A549 (cell line): ENCODE measurements around the gene CNTNAP5. TPM values are rescaled to one million over a fixed set of nuclear protein-coding genes. Genes with fewer than 3 reads are reported as not detected.

Experiments
- ATAC-seq, 2 experiments: fragments of 200-7000 bp in 1 of 2; fragments of >200 bp in 1 of 2; cut with Nextera tagmentation in 1 of 2; cut with Tn5 transposase in 1 of 2; 3 replicates each; pipeline versions ENCODE4 v1.8.0 to v1.9.1; 2018 to 2020; ENCODE audit warnings: mild to moderate bottlenecking in 1 of 2, moderate library complexity in 1 of 2
- CTCF ChIA-PET: fragments of 300-600 bp; sonication (Branson Sonifier 250); formaldehyde crosslinking; extraction: SDS; loops from one replicate; lab custom pipeline; 2021; ENCODE audit warnings: antibody characterized with exemption, inconsistent platforms; lab: Yijun Ruan, JAX
- POLR2A ChIA-PET: fragments of 350-600 bp; formaldehyde crosslinking; extraction: SDS; loops from one replicate; lab custom pipeline; 2021; ENCODE audit warnings: antibody characterized with exemption, inconsistent platforms; lab: Yijun Ruan, JAX
- DNase-seq, 2 experiments: peaks; one replicate each; pipeline versions ENCODE4 v3.0.0 to v3.0.0-alpha.2; 2011 to 2016; ENCODE audit warnings: low read depth in 1 of 2, low spot score in 1 of 2
- FAIRE-seq: peaks from 2 replicates; lab custom pipeline; 2011; peaks lifted over from hg19 to GRCh38; lab: Jason Lieb, UNC
- H3K27ac ChIP-seq, 2 experiments: fragments of >200 bp; sonication (Bioruptor Twin); formaldehyde crosslinking; 3 replicates each; pipeline ENCODE4 v1.5.1; 2016 to 2017
- H3K4me1 ChIP-seq: fragments of >200 bp; sonication (Bioruptor Twin); formaldehyde crosslinking; 3 replicates; pipeline ENCODE4 v1.6.1; 2016
- H3K4me2 ChIP-seq: fragments of >200 bp; sonication (Bioruptor Twin); formaldehyde crosslinking; 3 replicates; pipeline ENCODE4 v1.6.1; 2016
- H3K4me3 ChIP-seq: fragments of >200 bp; sonication (Bioruptor Twin); formaldehyde crosslinking; 3 replicates; pipeline ENCODE4 v1.5.1; 2016
- H3K9me3 ChIP-seq: fragments of >200 bp; sonication (Bioruptor Twin); formaldehyde crosslinking; 3 replicates; pipeline ENCODE4 v1.6.1; 2016
- BHLHE40 ChIP-seq: IDR thresholded peaks from 2 replicates; pipeline ENCODE4 v1.6.1; 2012; ENCODE audit warnings: low read depth, low read length, inconsistent platforms
- CBX8 ChIP-seq: fragments of 200-600 bp; sonication (generic); IDR thresholded peaks from 2 replicates; pipeline ENCODE4 v1.6.1; 2016
- CHD2 ChIP-seq: fragments of 150-350 bp; IDR thresholded peaks from 2 replicates; pipeline ENCODE4 v1.6.1; 2014; ENCODE audit warnings: low read length; ENCODE audit not compliant: partially characterized antibody
- EHMT2 ChIP-seq: fragments of 200-600 bp; sonication (generic); IDR thresholded peaks from 2 replicates; pipeline ENCODE4 v1.6.1; 2016; ENCODE audit warnings: antibody characterized with exemption, low read depth, mild to moderate bottlenecking, moderate library complexity
- ESRRA ChIP-seq: fragments of 150-350 bp; IDR thresholded peaks from 2 replicates; pipeline ENCODE4 v1.6.1; 2014; ENCODE audit warnings: mild to moderate bottlenecking, low read length, borderline replicate concordance
- FOXS1 ChIP-seq: fragments of 250-450 bp; sonication (Bioruptor Pico); IDR thresholded peaks from 2 replicates; pipeline ENCODE4 v1.5.0; 2020; ENCODE audit warnings: mild to moderate bottlenecking, moderate library complexity
- GATA3 ChIP-seq: IDR thresholded peaks from 2 replicates; pipeline ENCODE4 v1.6.1; 2012; ENCODE audit warnings: borderline replicate concordance
- HEYL ChIP-seq: fragments of 250-450 bp; sonication (Bioruptor Pico); IDR thresholded peaks from 2 replicates; pipeline ENCODE4 v1.8.0; 2021; ENCODE audit warnings: mild to moderate bottlenecking, moderate library complexity
- HOXB5 ChIP-seq: fragments of 250-450 bp; sonication (Bioruptor Pico); IDR thresholded peaks from 2 replicates; pipeline ENCODE4 v1.5.0; 2020; ENCODE audit warnings: mild to moderate bottlenecking, moderate library complexity
- KDM1A ChIP-seq: fragments of 200-600 bp; sonication (generic); IDR thresholded peaks from 2 replicates; pipeline ENCODE4 v1.6.1; 2016; ENCODE audit warnings: low read depth, mild to moderate bottlenecking
- MAFK ChIP-seq: fragments of 450-650 bp; IDR thresholded peaks from 2 replicates; pipeline ENCODE4 v1.6.1; 2014; ENCODE audit not compliant: partially characterized antibody
- MYC ChIP-seq: IDR thresholded peaks from 2 replicates; pipeline ENCODE4 v1.6.1; 2012; ENCODE audit warnings: mild to moderate bottlenecking, inconsistent platforms, low read length, improper control_type of control experiment, borderline replicate concordance
- PHF8 ChIP-seq: fragments of 200-600 bp; sonication (generic); IDR thresholded peaks from 2 replicates; pipeline ENCODE4 v1.6.1; 2016; ENCODE audit warnings: low read depth, mild to moderate bottlenecking, antibody characterized with exemption, moderate library complexity, borderline replicate concordance
- POLR2A ChIP-seq: IDR thresholded peaks from 2 replicates; pipeline ENCODE4 v1.6.1; 2012; ENCODE audit warnings: mild to moderate bottlenecking, low read length
- RFX5 ChIP-seq: fragments of 450-650 bp; IDR thresholded peaks from 2 replicates; pipeline ENCODE4 v1.7.1; 2014; ENCODE audit warnings: antibody characterized with exemption, mild to moderate bottlenecking, moderate library complexity
- RNF2 ChIP-seq: fragments of 200-600 bp; sonication (generic); IDR thresholded peaks from 2 replicates; pipeline ENCODE4 v1.6.1; 2016; ENCODE audit warnings: low read depth, mild to moderate bottlenecking, antibody characterized with exemption, moderate library complexity, borderline replicate concordance
- ZC3H11A ChIP-seq: fragments of 450-650 bp; IDR thresholded peaks from 2 replicates; pipeline ENCODE4 v1.6.1; 2014; ENCODE audit warnings: antibody characterized with exemption, mild to moderate bottlenecking
- ZNF302 ChIP-seq: fragments of 250-450 bp; sonication (Bioruptor Pico); IDR thresholded peaks from 2 replicates; pipeline ENCODE4 v1.9.0; 2021; ENCODE audit warnings: inconsistent platforms, mild to moderate bottlenecking, moderate library complexity
- WGBS: methylation state at CpG from one replicate; pipeline ENCODE4 v1.1.6; 2017; ENCODE audit errors: missing lambda C conversion rate; 5-methylcytosine and 5-hydroxymethylcytosine counted together
- polyA plus RNA-seq, 4 experiments: library from polyadenylated mRNA; depleted of rRNA in 3 of 4; stranded (reverse); fragments of >200 nt; fragmentation: RNase III in 1 of 4; extraction: RNeasy Plus Mini Kit Qiagen cat#74134 plus additional on column Dnase treatment in 1 of 4; gene quantifications; 2 replicates in 3 of 4; 3 replicates in 1 of 4; pipeline ENCODE4 v1.2.3, GENCODE V29; 2011 to 2017
- TF ChIP-seq, protein P1 (sequence below): fragments of 450-650 bp; IDR thresholded peaks from 2 replicates; pipeline ENCODE4 v1.6.1; 2014; ENCODE audit warnings: antibody characterized with exemption
- TF ChIP-seq, protein P2 (sequence below): fragments of >200 bp; sonication (Bioruptor Twin); formaldehyde crosslinking; IDR thresholded peaks from 3 replicates; pipeline ENCODE4 v1.5.1; 2016
- TF ChIP-seq, protein P3 (sequence below): fragments of >200 bp; sonication (Bioruptor Twin); formaldehyde crosslinking; IDR thresholded peaks from 2 replicates; pipeline ENCODE4 v1.6.1; 2016
- TF ChIP-seq, protein P4 (sequence below): fragments of 250-450 bp; sonication (Bioruptor Pico); IDR thresholded peaks from 2 replicates; pipeline ENCODE4 v1.5.0; 2021; ENCODE audit warnings: mild to moderate bottlenecking, moderate library complexity, borderline replicate concordance
- TF ChIP-seq, protein P5 (sequence below): IDR thresholded peaks from 2 replicates; pipeline ENCODE4 v1.6.1; 2012
- TF ChIP-seq, protein P6 (sequence below): fragments of 150-350 bp; IDR thresholded peaks from 2 replicates; pipeline ENCODE4 v1.6.1; 2014; ENCODE audit warnings: low read depth, mild to moderate bottlenecking, low read length

CNTNAP5 gene
- polyA plus RNA-seq, 2 of the 4 experiments (the other 2 are of a cell fraction): not detected

DNA sequence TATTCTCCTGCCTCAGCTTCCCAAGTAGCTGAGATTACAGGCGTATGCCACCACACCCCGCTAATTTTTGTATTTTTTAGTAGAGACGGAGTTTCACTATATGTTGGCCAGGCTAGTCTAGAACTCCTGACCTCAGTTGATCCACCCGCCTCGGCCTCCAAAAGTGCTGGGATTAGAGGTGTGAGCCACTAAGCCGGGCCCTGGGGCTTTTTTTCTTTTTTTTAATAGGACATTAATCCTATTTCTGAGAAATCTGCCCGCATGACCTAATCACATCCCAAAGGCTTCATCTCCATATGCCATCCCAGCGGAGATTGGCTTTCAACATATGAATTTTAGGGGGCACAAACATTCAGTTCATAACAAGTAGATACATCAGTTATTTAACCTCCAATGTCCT is 128.6 kb downstream of the CNTNAP5 start:
- 13% methylated on average over 8 of the region's 8 CpGs for WGBS
- no peak overlapping the region for H3K4me2 ChIP-seq
- H3K4me1 ChIP-seq: no peaks in the 10 kb centered on the region
- no peak for DNase-seq
- FAIRE-seq: no peak
- ChIA-PET CTCF (no interaction called here), POLR2A (no interaction called here)
- H3K4me3 ChIP-seq: no peak overlapping the region
- no peak for TF ChIP-seq POLR2A
- TF ChIP-seq GATA3: no peak
- TF ChIP-seq PHF8: no peak
- TF ChIP-seq HEYL: no peak
- no peak for TF ChIP-seq CBX8
- TF ChIP-seq, protein P1, sequence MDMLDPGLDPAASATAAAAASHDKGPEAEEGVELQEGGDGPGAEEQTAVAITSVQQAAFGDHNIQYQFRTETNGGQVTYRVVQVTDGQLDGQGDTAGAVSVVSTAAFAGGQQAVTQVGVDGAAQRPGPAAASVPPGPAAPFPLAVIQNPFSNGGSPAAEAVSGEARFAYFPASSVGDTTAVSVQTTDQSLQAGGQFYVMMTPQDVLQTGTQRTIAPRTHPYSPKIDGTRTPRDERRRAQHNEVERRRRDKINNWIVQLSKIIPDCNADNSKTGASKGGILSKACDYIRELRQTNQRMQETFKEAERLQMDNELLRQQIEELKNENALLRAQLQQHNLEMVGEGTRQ: no peak
- no peak for TF ChIP-seq MYC
- no peak for TF ChIP-seq HOXB5 (CRISPR knock-in tag)
- no peak overlapping the region for H3K27ac ChIP-seq
- no peak for ATAC-seq
- H3K9me3 ChIP-seq: no peaks in the 10 kb centered on the region; the same call in 2 of the 3 replicates

DNA sequence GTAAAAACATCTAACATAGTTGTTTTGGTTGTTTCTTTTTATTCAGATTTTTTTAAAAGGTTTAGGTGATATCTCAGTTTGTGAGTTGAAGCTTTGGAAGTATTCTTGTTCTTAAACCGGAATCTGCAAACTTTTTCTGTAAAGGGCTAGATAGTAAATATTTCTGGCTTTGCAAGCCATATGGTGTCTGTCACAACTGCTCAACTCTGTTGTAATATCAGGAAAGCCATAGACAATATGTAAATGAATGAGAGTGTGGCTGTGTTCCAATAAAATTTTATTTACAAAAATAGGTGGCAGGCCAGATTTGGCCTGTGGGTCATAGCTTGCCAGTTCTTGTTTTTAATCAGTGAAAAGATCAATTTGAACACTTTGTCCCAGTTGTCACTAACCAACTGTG is 134.1 kb downstream of the CNTNAP5 start:
- no peaks in the 10 kb centered on the region; the same call in 2 of the 3 replicates for H3K9me3 ChIP-seq
- H3K4me2 ChIP-seq: no peak overlapping the region
- CTCF ChIA-PET: no interaction called here
- FAIRE-seq (no peak), DNase-seq (no peak), ATAC-seq (no peak)
- H3K4me3 ChIP-seq: no peak overlapping the region
- POLR2A ChIA-PET: no interaction called here
- 4% methylated on average over 1 of the region's 1 CpG for WGBS
- TF ChIP-seq, protein P2, sequence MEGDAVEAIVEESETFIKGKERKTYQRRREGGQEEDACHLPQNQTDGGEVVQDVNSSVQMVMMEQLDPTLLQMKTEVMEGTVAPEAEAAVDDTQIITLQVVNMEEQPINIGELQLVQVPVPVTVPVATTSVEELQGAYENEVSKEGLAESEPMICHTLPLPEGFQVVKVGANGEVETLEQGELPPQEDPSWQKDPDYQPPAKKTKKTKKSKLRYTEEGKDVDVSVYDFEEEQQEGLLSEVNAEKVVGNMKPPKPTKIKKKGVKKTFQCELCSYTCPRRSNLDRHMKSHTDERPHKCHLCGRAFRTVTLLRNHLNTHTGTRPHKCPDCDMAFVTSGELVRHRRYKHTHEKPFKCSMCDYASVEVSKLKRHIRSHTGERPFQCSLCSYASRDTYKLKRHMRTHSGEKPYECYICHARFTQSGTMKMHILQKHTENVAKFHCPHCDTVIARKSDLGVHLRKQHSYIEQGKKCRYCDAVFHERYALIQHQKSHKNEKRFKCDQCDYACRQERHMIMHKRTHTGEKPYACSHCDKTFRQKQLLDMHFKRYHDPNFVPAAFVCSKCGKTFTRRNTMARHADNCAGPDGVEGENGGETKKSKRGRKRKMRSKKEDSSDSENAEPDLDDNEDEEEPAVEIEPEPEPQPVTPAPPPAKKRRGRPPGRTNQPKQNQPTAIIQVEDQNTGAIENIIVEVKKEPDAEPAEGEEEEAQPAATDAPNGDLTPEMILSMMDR: no peak
- no peak for TF ChIP-seq RNF2
- TF ChIP-seq, protein P3, sequence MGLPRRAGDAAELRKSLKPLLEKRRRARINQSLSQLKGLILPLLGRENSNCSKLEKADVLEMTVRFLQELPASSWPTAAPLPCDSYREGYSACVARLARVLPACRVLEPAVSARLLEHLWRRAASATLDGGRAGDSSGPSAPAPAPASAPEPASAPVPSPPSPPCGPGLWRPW: no peak
- TF ChIP-seq, protein P4, sequence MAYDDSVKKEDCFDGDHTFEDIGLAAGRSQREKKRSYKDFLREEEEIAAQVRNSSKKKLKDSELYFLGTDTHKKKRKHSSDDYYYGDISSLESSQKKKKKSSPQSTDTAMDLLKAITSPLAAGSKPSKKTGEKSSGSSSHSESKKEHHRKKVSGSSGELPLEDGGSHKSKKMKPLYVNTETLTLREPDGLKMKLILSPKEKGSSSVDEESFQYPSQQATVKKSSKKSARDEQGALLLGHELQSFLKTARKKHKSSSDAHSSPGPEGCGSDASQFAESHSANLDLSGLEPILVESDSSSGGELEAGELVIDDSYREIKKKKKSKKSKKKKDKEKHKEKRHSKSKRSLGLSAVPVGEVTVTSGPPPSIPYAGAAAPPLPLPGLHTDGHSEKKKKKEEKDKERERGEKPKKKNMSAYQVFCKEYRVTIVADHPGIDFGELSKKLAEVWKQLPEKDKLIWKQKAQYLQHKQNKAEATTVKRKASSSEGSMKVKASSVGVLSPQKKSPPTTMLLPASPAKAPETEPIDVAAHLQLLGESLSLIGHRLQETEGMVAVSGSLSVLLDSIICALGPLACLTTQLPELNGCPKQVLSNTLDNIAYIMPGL (CRISPR knock-in tag): no peak
- no peaks in the 10 kb centered on the region for H3K4me1 ChIP-seq
- no peak overlapping the region for H3K27ac ChIP-seq

DNA sequence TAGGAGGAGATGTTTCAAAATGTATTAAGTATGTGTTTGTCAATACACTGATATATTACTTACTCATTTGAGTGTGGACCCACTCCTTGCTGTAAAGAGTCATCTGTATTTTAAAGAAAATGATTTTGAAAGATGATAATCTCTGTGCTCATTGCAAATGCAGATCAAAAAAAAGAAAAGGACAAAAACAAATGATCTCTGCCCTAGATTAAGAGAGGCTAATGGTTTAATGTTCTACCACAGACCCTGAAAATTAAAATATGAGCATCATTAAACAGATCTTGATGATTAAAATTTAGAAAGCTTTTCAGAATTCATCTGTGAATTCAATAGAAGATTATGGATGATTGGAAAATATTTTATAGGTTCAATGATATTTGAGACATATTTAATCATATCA is 136.5 kb downstream of the CNTNAP5 start:
- ChIA-PET POLR2A (no interaction called here), CTCF (no interaction called here)
- H3K4me2 ChIP-seq: no peak overlapping the region
- ATAC-seq: no peak
- no peak overlapping the region for H3K27ac ChIP-seq
- no peak overlapping the region for H3K4me3 ChIP-seq
- FAIRE-seq: no peak
- no peak for DNase-seq
- TF ChIP-seq FOXS1 (no peak), EHMT2 (no peak), RFX5 (no peak), BHLHE40 (no peak), ZC3H11A (no peak), KDM1A (no peak), ESRRA (no peak), MAFK (no peak), ZNF302 (CRISPR knock-in tag) (no peak), CHD2 (no peak)
- TF ChIP-seq, protein P5, sequence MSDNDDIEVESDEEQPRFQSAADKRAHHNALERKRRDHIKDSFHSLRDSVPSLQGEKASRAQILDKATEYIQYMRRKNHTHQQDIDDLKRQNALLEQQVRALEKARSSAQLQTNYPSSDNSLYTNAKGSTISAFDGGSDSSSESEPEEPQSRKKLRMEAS: no peak
- TF ChIP-seq, protein P6, sequence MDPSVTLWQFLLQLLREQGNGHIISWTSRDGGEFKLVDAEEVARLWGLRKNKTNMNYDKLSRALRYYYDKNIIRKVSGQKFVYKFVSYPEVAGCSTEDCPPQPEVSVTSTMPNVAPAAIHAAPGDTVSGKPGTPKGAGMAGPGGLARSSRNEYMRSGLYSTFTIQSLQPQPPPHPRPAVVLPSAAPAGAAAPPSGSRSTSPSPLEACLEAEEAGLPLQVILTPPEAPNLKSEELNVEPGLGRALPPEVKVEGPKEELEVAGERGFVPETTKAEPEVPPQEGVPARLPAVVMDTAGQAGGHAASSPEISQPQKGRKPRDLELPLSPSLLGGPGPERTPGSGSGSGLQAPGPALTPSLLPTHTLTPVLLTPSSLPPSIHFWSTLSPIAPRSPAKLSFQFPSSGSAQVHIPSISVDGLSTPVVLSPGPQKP: no peak
- TF ChIP-seq, protein P4 (CRISPR knock-in tag): no peak
- no peaks in the 10 kb centered on the region for H3K4me1 ChIP-seq
- no peaks in the 10 kb centered on the region for H3K9me3 ChIP-seq
